SK-N-MC (cell line): ENCODE measurements around the gene CCBE1.
"Not testable (repeated sequence)": the region's sequence is repeated elsewhere in the genome, so short reads cannot be mapped to it uniquely, and the experiment has no call there.

Source experiments
- EZH2 ChIP-seq: fragments of 200-600 bp; sonication (generic); IDR thresholded peaks from one replicate; pipeline ENCODE4 v1.6.1; 2017; ENCODE audit warnings: antibody characterized with exemption
- FOXP2 ChIP-seq: optimal IDR thresholded peaks from 2 replicates; pipeline ENCODE3; 2011; ENCODE audit warnings: mild to moderate bottlenecking, moderate library complexity; ENCODE audit not compliant: insufficient read depth; ENCODE audit errors: extremely low read length, control extremely low read depth
- POLR2AphosphoS5 ChIP-seq: IDR thresholded peaks from 2 replicates; pipeline ENCODE4 v1.6.1; 2012; ENCODE audit warnings: mild to moderate bottlenecking, low read depth, low read length, borderline replicate concordance

GRCh38 chr18:59648469-59648868, 48.8 kb downstream of the CCBE1 start:
- TF ChIP-seq POLR2AphosphoS5, EZH2, FOXP2: not testable (repeated sequence)
